Right lobe of liver (tissue), 6 donors: ENCODE measurements around the gene UACA. TPM values are rescaled to one million over a fixed set of nuclear protein-coding genes. Genes with fewer than 3 reads are reported as not detected.

Source experiments
- ATAC-seq, 4 donors: fragments of 200-7000 bp; cut with Tn5 transposase; one replicate each; pipeline ENCODE4 v1.9.1; 2020; ENCODE audit warnings: mild to moderate bottlenecking in 4 of 4, moderate library complexity in 4 of 4
- DNase-seq, 3 donors: peaks; one replicate each; pipeline ENCODE4 v3.0.0-alpha.2; 2020
- H3K27ac ChIP-seq, 3 donors: fragments of 200-600 bp; one replicate each; pipeline ENCODE4 v1.8.0; 2022
- H3K27me3 ChIP-seq, 2 donors: fragments of 200-600 bp; one replicate each; pipeline ENCODE4 v1.8.0; 2022
- H3K36me3 ChIP-seq, 4 donors: fragments of 200-600 bp; sonication (generic) in 1 of 4; one replicate each; pipeline versions ENCODE4 v1.5.1 to v1.8.0; 2017 to 2022; ENCODE audit warnings: control low read depth in 1 of 4
- H3K4me1 ChIP-seq, 4 donors: fragments of 200-600 bp; sonication (generic) in 1 of 4; one replicate each; pipeline versions ENCODE4 v1.5.1 to v1.8.0; 2017 to 2022; ENCODE audit warnings: control low read depth in 1 of 4
- H3K4me3 ChIP-seq, 3 donors: fragments of 200-600 bp; one replicate each; pipeline ENCODE4 v1.8.0; 2022
- H3K9me3 ChIP-seq, 4 donors: fragments of 200-600 bp; sonication (generic) in 1 of 4; one replicate each; pipeline versions ENCODE4 v1.5.1 to v1.8.0; 2017 to 2022; ENCODE audit warnings: control low read depth in 1 of 4
- CTCF ChIP-seq, 4 donors: fragments of 200-600 bp in 3 of 4; fragments of 450-650 bp in 1 of 4; IDR thresholded peaks; one replicate each; pipeline versions ENCODE4 v1.5.1 to v1.8.0; 2016 to 2022; ENCODE audit warnings: antibody characterized with exemption in 4 of 4, mild to moderate bottlenecking in 2 of 4
- POLR2A ChIP-seq: fragments of 450-650 bp; IDR thresholded peaks from one replicate; pipeline ENCODE4 v1.6.1; 2017; ENCODE audit warnings: antibody characterized with exemption, mild to moderate bottlenecking
- WGBS: methylation state at CpG from one replicate; pipeline ENCODE4 v1.1.6; 2018; ENCODE audit warnings: low coverage, low lambda C conversion rate; ENCODE audit not compliant: insufficient coverage; ENCODE audit errors: missing lambda C conversion rate; 5-methylcytosine and 5-hydroxymethylcytosine counted together
- intact Hi-C, 2 donors: fragments of 100-400 bp; cut with DNase I; formaldehyde crosslinking; loops; one replicate each; pipeline versions ENCODE4 v1.11.2 to v1.14.1; 2022
- total RNA-seq, 6 experiments: library from RNA; depleted of rRNA in 2 of 6; stranded (reverse); fragments of >200 nt in 2 of 6; fragmentation: NEBNext Ultra II Directional in 3 of 6; extraction: Animal tissue kit (Norgen Biotek cat#: 25700) in 3 of 6; gene quantifications; one replicate each; pipeline versions ENCODE4 v1.1.0 to v1.2.4, GENCODE V29; 2016 to 2023
- donor health status: DM: no; HTN: yes; CAD: no.
- donor health status: DM: no; HTN: no; CAD: no.
- donor health status: DM: no; HTN: no; CAD: no.
- donor health status: DM: no; HTN: yes; CAD: no.
- donor health status: DM: no; HTN: yes; CAD: no.

UACA gene
- total RNA-seq, 6 experiments from 2014 or later, result 10.1 to 22.3 (median 14.4) TPM

- H3K36me3 ChIP-seq, result no peaks in the 10 kb centered on the region
- H3K27me3 ChIP-seq, result no peaks in the 10 kb centered on the region
- H3K4me1 ChIP-seq, result peaks cover 0 to 5% (median 0%) of the 10 kb centered on the region in 4 donors
- H3K9me3 ChIP-seq, result no peaks in the 10 kb centered on the region
- no peak for TF ChIP-seq CTCF (IDR thresholded peaks at IDR 0.05)
- TF ChIP-seq POLR2A, result no peak
- H3K27ac ChIP-seq, result no peak overlapping the region
- intact Hi-C loops, result no loop called here
- no peak overlapping the region for H3K4me3 ChIP-seq
- ATAC-seq (peak in 1 of 4 donors; percentile 1), DNase-seq (no peak)
Measured at GRCh38 chr15:70765504-70766281, 2.3 kb upstream of the UACA start.

- no peak for TF ChIP-seq POLR2A
- Histone ChIP-seq H3K27me3 (no peaks in the 10 kb centered on the region), H3K4me1 (peaks cover 0 to 5% (median 0%) of the 10 kb centered on the region in 4 donors), H3K9me3 (no peaks in the 10 kb centered on the region), H3K36me3 (no peaks in the 10 kb centered on the region), H3K27ac (peak overlapping the region; percentile 90 to 93 (median 92)), H3K4me3 (peak overlapping the region; percentile 77 to 88 (median 81))
- WGBS, result 15% methylated on average over 17 of the region's 17 CpGs
- intact Hi-C loops, result no loop called here
- DNase-seq, result no peak
- ATAC-seq, result no peak
Measured at GRCh38 chr15:70763950-70764730, 782 bp upstream of the UACA start.

- no peaks in the 10 kb centered on the region for H3K36me3 ChIP-seq
- peak overlapping the region; percentile 90 to 93 (median 92) for H3K27ac ChIP-seq
- no peaks in the 10 kb centered on the region for H3K9me3 ChIP-seq
- DNase-seq (peak; percentile 57 to 70 (median 68)), ATAC-seq (peak; percentile 35 to 54 (median 47))
- under 1% methylated on average over 40 of the region's 45 CpGs for WGBS
- peak overlapping the region; percentile 77 to 88 (median 81) for H3K4me3 ChIP-seq
- intact Hi-C loops, result no loop called here
- no peaks in the 10 kb centered on the region for H3K27me3 ChIP-seq
- no peak for TF ChIP-seq CTCF (IDR thresholded peaks at IDR 0.05)
- no peak for TF ChIP-seq POLR2A
- H3K4me1 ChIP-seq, result peaks cover 0 to 18% (median 0%) of the 10 kb centered on the region in 4 donors
Measured at GRCh38 chr15:70762469-70763119, 764 bp downstream of the UACA start.

GRCh38 chr15:70761931-70762468, 1.4 kb downstream of the UACA start:
- Histone ChIP-seq H3K4me3 (peak overlapping the region; percentile 77 to 88 (median 81)), H3K27ac (peak overlapping the region; percentile 90 to 93 (median 92)), H3K9me3 (no peaks in the 10 kb centered on the region), H3K27me3 (no peaks in the 10 kb centered on the region), H3K36me3 (no peaks in the 10 kb centered on the region), H3K4me1 (peaks cover 0 to 18% (median 0%) of the 10 kb centered on the region in 4 donors)
- DNase-seq (no peak), ATAC-seq (no peak)
- TF ChIP-seq CTCF (IDR thresholded peaks at IDR 0.05) (no peak), POLR2A (no peak)
- intact Hi-C loops, result no loop called here
- WGBS, result 10% methylated on average over 7 of the region's 7 CpGs
